K562 (cell line): Measurements from ENCODE around the gene TCEANC2. TPM values are rescaled to one million over a fixed set of nuclear protein-coding genes. Genes with fewer than 3 reads are reported as not detected.

Experiments
- E2F4 ChIP-seq: sonication (generic); formaldehyde crosslinking; IDR thresholded peaks from 2 replicates; pipeline ENCODE4 v1.8.0; 2022; ENCODE audit warnings: mild to moderate bottlenecking, low read depth, missing genetic modification reagents
- E2F8 ChIP-seq: fragments of 450-650 bp; IDR thresholded peaks from 2 replicates; pipeline ENCODE4 v1.7.1; 2018; ENCODE audit warnings: mild to moderate bottlenecking, low read depth; ENCODE audit not compliant: partially characterized antibody
- NR2C2 ChIP-seq, 2 experiments: fragments of 200-800 bp in 1 of 2; sonication (Bioruptor generic) in 1 of 2; sonication (generic) in 1 of 2; formaldehyde crosslinking in 1 of 2; IDR thresholded peaks; 2 replicates each; pipeline versions ENCODE4 v1.6.1 to v1.8.0; 2016 to 2022; ENCODE audit warnings: mild to moderate bottlenecking in 1 of 2, missing compliant biosample characterization in 1 of 2, missing genetic modification characterization in 1 of 2, missing genetic modification reagents in 1 of 2
- NR4A1 ChIP-seq, 2 experiments: fragments of 250-450 bp in 1 of 2; fragments of 450-650 bp in 1 of 2; sonication (Bioruptor Pico) in 1 of 2; IDR thresholded peaks; 2 replicates each; pipeline versions ENCODE4 v1.4.0 to v1.6.1; 2016 to 2020; ENCODE audit warnings: mild to moderate bottlenecking in 2 of 2, missing compliant biosample characterization in 1 of 2, missing genetic modification characterization in 1 of 2, moderate library complexity in 1 of 2
- PBX2 ChIP-seq, 2 experiments: IDR thresholded peaks in 1 of 2; conservative IDR thresholded peaks in 1 of 2; 2 replicates each; pipeline ENCODE4 v1.6.1; 2016; ENCODE audit warnings: low read depth in 2 of 2, mild to moderate bottlenecking in 1 of 2, missing compliant biosample characterization in 1 of 2, missing genetic modification characterization in 1 of 2, moderate library complexity in 1 of 2
- PRMT5 ChIP-seq: sonication (generic); formaldehyde crosslinking; IDR thresholded peaks from 2 replicates; pipeline ENCODE4 v1.5.0; 2020; ENCODE audit warnings: missing genetic modification reagents
- SIN3A ChIP-seq, 2 experiments: fragments of 150-350 bp in 1 of 2; IDR thresholded peaks; 2 replicates each; pipeline ENCODE4 v1.6.1; 2011 to 2016; ENCODE audit warnings: borderline replicate concordance in 2 of 2, low read depth in 2 of 2, low read length in 2 of 2, mild to moderate bottlenecking in 2 of 2, moderate library complexity in 2 of 2; ENCODE audit not compliant: control insufficient read depth in 1 of 2
- UBTF ChIP-seq, 2 experiments: IDR thresholded peaks; 2 replicates each; pipeline ENCODE4 v1.6.1; 2012; ENCODE audit warnings: improper control_type of control experiment in 2 of 2, low read depth in 2 of 2, low read length in 2 of 2, borderline replicate concordance in 1 of 2
- ZBTB2 ChIP-seq: fragments of 450-650 bp; IDR thresholded peaks from 2 replicates; pipeline ENCODE4 v1.6.1; 2016; ENCODE audit warnings: antibody characterized with exemption
- ZBTB7A ChIP-seq: IDR thresholded peaks from 2 replicates; pipeline ENCODE4 v1.6.1; 2011; ENCODE audit warnings: low read depth, mild to moderate bottlenecking, low read length, moderate library complexity, borderline replicate concordance; ENCODE audit not compliant: control insufficient read depth
- ZNF165 ChIP-seq: fragments of 250-450 bp; sonication (Bioruptor Pico); IDR thresholded peaks from 2 replicates; pipeline ENCODE4 v1.4.0; 2020; ENCODE audit warnings: borderline replicate concordance
- polyA plus RNA-seq, 8 experiments: library from polyadenylated mRNA; depleted of rRNA in 4 of 8; stranded (reverse) in 5 of 8; unstranded in 3 of 8; fragments of >200 nt; fragmentation: Nextera tagmentation in 2 of 8; fragmentation: Illumina TruSeq in 1 of 8; extraction: Ambion mirVana in 2 of 8; extraction: Trizol in 1 of 8; gene quantifications; 2 replicates each; pipeline versions ENCODE4 v1.2.1 to v1.2.3, GENCODE V29; 2011 to 2014; ENCODE audit warnings: inconsistent platforms in 1 of 8, missing spikeins in 1 of 8
- total RNA-seq, 7 experiments: library from RNA; depleted of rRNA in 6 of 7; stranded (reverse); fragments of >200 nt in 6 of 7; fragmentation: Illumina TruSeq in 2 of 7; extraction: Trizol in 2 of 7; gene quantifications; 2 replicates each; pipeline versions ENCODE4 v1.2.1 to v1.2.3, GENCODE V29; 2011 to 2021; ENCODE audit warnings: low replicate concordance in 1 of 7

TCEANC2 gene
- total and polyA plus RNA-seq, 9 of the 15 experiments (the other 6 are each of a cell fraction or from before 2014, with no cell fraction given) = 3.3 to 10.2 (median 7.0) TPM

GRCh38 chr1:54052431-54052933 lies 926 bp upstream of the TCEANC2 start (continued):
- no peak for TF ChIP-seq PBX2 (CRISPR knock-in tag; IDR thresholded peaks at IDR 0.05; ENCODE audit: low read depth)
- TF ChIP-seq PBX2 (tag; conservative IDR thresholded peaks at IDR 0.05; ENCODE audit: low read depth) = peak; percentile 77
- TF ChIP-seq ZBTB2 = 0 out of 2 replicates have a peak, but pooled peaks have one; percentile 14
- TF ChIP-seq SIN3A (IDR thresholded peaks at IDR 0.05; ENCODE audit: borderline replicate concordance in 2 of 2, control insufficient read depth in 1 of 2, low read depth in 2 of 2, low read length in 2 of 2) = peak in 1 of 2 experiments; percentile 30; a peak in 1 of 4 replicates
- 0 out of 2 replicates have a peak, but pooled peaks have one; percentile 9 for TF ChIP-seq ZBTB7A
- peak; percentile 56; the same call in 1 of the 2 replicates for TF ChIP-seq E2F4 (CRISPR knock-in tag)
- no peak for TF ChIP-seq NR4A1 (CRISPR knock-in tag; IDR thresholded peaks at IDR 0.05)
- peak; percentile 32; the same call in 1 of the 2 replicates for TF ChIP-seq NR4A1 (tag; IDR thresholded peaks at IDR 0.05)
- peak in 1 of 2 experiments; percentile 61; a peak in 1 of 4 replicates for TF ChIP-seq UBTF (IDR thresholded peaks at IDR 0.05; ENCODE audit: borderline replicate concordance in 1 of 2, low read depth in 2 of 2, low read length in 2 of 2)
- peak; percentile 97 for TF ChIP-seq ZNF165 (CRISPR knock-in tag)
- no peak for TF ChIP-seq PRMT5 (CRISPR knock-in tag)
- TF ChIP-seq E2F8 = no peak
- peak; percentile 56; the same call in 1 of the 2 replicates for TF ChIP-seq NR2C2 (CRISPR knock-in tag; IDR thresholded peaks at IDR 0.05)
- TF ChIP-seq NR2C2 (tag; IDR thresholded peaks at IDR 0.05) = no peak
